A673 (cell line): ENCODE measurements around the gene SFXN5.

Source experiments
- CTCF ChIP-seq: fragments of 300-800, 200-600 bp; sonication (generic); conservative IDR thresholded peaks from 2 replicates; pipeline ENCODE4 v1.5.1; 2017; ENCODE audit warnings: low read depth, mild to moderate bottlenecking, antibody characterized with exemption, low read length, moderate library complexity, mixed read lengths
- EZH2 ChIP-seq: fragments of 200-600 bp; sonication (generic); IDR thresholded peaks from 2 replicates; pipeline ENCODE4 v1.6.1; 2017; ENCODE audit warnings: borderline replicate concordance, low read depth, mild to moderate bottlenecking, mixed read lengths, antibody characterized with exemption, low read length; ENCODE audit not compliant: poor library complexity, severe bottlenecking

- TF ChIP-seq CTCF (no peak), EZH2 (no peak)
These were observed 8.0 kb downstream of the SFXN5 start for GRCh38 chr2:73063472-73063871.
